Cardiac muscle cell (in vitro differentiated cells and primary cell): ENCODE measurements around the gene MPZL1. TPM values are rescaled to one million over a fixed set of nuclear protein-coding genes. Genes with fewer than 3 reads are reported as not detected.

Source experiments
- DNase-seq, 2 donors: peaks; one replicate each; pipeline versions ENCODE4 v3.0.0 to v3.0.0-alpha.2; 2010 to 2017; ENCODE audit warnings: low read depth in 1 of 2, low spot score in 1 of 2
- H3K27ac ChIP-seq: fragments of 200-600 bp; sonication (generic); 2 replicates; pipeline ENCODE4 v1.5.1; 2016
- H3K27me3 ChIP-seq: fragments of 200-600 bp; sonication (generic); 2 replicates; pipeline ENCODE4 v1.6.0; 2016; ENCODE audit warnings: control low read depth
- H3K36me3 ChIP-seq: fragments of 200-600 bp; sonication (generic); 2 replicates; pipeline ENCODE4 v1.5.1; 2016; ENCODE audit warnings: control low read depth
- H3K4me1 ChIP-seq: fragments of 200-600 bp; sonication (generic); 2 replicates; pipeline ENCODE4 v1.8.1; 2017; ENCODE audit warnings: low read depth, mild to moderate bottlenecking, mixed run types
- H3K4me3 ChIP-seq: fragments of 200-600 bp; sonication (generic); 2 replicates; pipeline ENCODE4 v1.5.1; 2016; ENCODE audit warnings: mild to moderate bottlenecking
- H3K9me3 ChIP-seq: fragments of 200-600 bp; sonication (generic); 2 replicates; pipeline ENCODE4 v1.5.1; 2017; ENCODE audit warnings: low read depth, mild to moderate bottlenecking, control low read depth
- polyA plus RNA-seq: library from polyadenylated mRNA; unstranded; fragments of >200 nt; fragmentation: Nextera tagmentation; extraction: Ambion mirVana; gene quantifications from 2 replicates; pipeline ENCODE4 v1.2.1, GENCODE V29; 2016
- total RNA-seq: library from RNA; depleted of rRNA; stranded (reverse); fragments of >200 nt; gene quantifications from 2 replicates; pipeline ENCODE4 v1.2.3, GENCODE V29; 2016
- TF ChIP-seq, protein P1 (sequence below): IDR thresholded peaks from 2 replicates; pipeline ENCODE4 v1.5.1; 2012; ENCODE audit warnings: low read depth, mild to moderate bottlenecking, low read length

MPZL1 gene
- total and polyA plus RNA-seq, 2 experiments from 2014 or later = 107 to 114 TPM

DNA sequence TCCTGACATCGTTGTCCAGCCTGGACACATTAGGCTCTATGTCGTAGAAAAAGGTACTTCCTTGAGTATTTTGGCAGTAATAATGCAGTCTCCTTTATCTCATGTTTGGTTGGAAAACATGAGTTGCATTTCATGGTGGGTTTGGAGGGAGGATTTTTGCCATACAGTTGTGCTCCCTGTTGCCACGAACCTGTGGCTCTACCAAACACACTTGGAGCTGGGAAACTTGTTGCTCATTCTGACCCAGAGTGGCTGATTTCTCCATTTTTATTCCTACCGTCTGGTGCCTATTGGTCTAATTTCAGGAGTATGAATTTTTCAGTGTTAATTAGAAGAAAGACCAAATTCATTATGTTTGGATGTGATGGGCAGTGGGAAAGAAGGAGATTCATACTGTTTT, 50.7 kb downstream of the MPZL1 start:
- Histone ChIP-seq H3K36me3 (peaks cover 34% of the 10 kb centered on the region), H3K4me3 (no peak overlapping the region), H3K27ac (no peak overlapping the region)

DNA sequence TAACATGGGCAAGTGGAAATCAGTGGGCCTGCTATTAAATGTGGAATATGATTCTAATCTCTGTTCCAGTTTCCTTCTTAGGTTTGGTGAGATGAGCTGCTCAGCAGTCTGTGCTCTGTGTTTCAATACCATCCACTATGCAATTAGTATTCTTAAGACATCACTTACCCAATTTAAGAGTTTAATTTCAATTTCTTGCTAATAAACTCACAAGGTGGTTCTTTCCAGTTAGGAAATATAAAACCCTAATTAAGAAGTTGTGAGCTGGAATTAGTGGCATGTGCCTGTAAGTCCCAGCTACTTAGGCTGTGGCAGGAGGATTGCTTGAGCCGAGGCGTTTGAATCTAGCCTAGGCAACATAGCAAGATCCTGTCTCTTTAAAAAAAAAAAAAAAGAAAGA, 51.7 kb downstream of the MPZL1 start:
- H3K4me3 ChIP-seq = no peak overlapping the region
- no peaks in the 10 kb centered on the region for H3K9me3 ChIP-seq
- H3K27ac ChIP-seq = no peak overlapping the region
- H3K27me3 ChIP-seq = no peaks in the 10 kb centered on the region
- no peaks in the 10 kb centered on the region for H3K4me1 ChIP-seq
- peaks cover 28% of the 10 kb centered on the region for H3K36me3 ChIP-seq
- TF ChIP-seq, protein P1, sequence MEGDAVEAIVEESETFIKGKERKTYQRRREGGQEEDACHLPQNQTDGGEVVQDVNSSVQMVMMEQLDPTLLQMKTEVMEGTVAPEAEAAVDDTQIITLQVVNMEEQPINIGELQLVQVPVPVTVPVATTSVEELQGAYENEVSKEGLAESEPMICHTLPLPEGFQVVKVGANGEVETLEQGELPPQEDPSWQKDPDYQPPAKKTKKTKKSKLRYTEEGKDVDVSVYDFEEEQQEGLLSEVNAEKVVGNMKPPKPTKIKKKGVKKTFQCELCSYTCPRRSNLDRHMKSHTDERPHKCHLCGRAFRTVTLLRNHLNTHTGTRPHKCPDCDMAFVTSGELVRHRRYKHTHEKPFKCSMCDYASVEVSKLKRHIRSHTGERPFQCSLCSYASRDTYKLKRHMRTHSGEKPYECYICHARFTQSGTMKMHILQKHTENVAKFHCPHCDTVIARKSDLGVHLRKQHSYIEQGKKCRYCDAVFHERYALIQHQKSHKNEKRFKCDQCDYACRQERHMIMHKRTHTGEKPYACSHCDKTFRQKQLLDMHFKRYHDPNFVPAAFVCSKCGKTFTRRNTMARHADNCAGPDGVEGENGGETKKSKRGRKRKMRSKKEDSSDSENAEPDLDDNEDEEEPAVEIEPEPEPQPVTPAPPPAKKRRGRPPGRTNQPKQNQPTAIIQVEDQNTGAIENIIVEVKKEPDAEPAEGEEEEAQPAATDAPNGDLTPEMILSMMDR = no peak
- no peak for DNase-seq

More for the DNA sequence above, 50.7 kb downstream of the MPZL1 start:
- no peak for DNase-seq
- Histone ChIP-seq H3K9me3 (no peaks in the 10 kb centered on the region), H3K4me1 (no peaks in the 10 kb centered on the region), H3K27me3 (no peaks in the 10 kb centered on the region)
- TF ChIP-seq, protein P1 = no peak

DNA sequence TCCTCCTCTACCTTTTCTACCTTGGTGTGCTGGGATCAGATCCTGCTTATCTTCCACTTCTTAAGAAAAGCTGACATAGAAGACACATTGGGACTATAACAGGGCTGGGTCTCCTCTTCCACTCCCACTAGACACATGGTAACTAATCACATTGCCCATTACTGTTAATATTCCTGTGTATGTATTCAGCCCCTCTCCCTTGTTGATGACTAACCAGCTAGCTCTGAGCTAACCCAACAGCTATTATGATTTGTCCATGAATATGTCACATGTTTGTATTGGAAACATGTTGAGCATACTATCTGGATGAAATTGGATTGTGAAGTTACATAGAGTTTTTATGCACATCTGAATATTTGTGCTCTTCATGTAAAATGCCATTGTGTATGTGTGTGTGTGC, 52.9 kb downstream of the MPZL1 start:
- H3K27ac ChIP-seq = no peak overlapping the region
- DNase-seq = peak in 1 of 2 donors; percentile 27
- TF ChIP-seq, protein P1 = no peak
- no peaks in the 10 kb centered on the region for H3K9me3 ChIP-seq
- H3K4me3 ChIP-seq = no peak overlapping the region
- H3K4me1 ChIP-seq = no peaks in the 10 kb centered on the region
- no peaks in the 10 kb centered on the region for H3K27me3 ChIP-seq
- peaks cover 26% of the 10 kb centered on the region for H3K36me3 ChIP-seq

DNA sequence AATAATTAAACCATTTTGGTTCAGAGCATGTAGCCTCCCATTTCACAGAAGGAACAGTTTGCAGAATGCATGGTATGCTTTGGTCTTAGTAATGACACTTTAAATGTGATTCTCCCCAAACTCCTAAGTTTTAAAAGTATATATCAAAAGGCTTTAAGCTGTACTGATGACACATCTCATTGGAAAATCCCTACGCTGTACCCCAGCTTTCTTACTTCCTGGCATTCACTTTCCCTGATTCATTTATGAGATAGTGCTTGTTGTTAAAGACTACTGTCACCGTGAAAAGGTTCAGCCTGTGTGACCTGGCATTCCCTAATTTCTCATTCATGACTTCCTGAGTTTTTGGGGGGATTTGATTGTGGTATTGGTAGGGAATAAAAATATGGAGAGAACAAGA, 53.4 kb downstream of the MPZL1 start:
- no peaks in the 10 kb centered on the region for H3K4me1 ChIP-seq
- no peaks in the 10 kb centered on the region for H3K9me3 ChIP-seq
- H3K36me3 ChIP-seq = peaks cover 26% of the 10 kb centered on the region
- no peak overlapping the region for H3K27ac ChIP-seq
- no peaks in the 10 kb centered on the region for H3K27me3 ChIP-seq
- H3K4me3 ChIP-seq = no peak overlapping the region
- TF ChIP-seq, protein P1 = no peak
- DNase-seq = peak in 1 of 2 donors; percentile 22

DNA sequence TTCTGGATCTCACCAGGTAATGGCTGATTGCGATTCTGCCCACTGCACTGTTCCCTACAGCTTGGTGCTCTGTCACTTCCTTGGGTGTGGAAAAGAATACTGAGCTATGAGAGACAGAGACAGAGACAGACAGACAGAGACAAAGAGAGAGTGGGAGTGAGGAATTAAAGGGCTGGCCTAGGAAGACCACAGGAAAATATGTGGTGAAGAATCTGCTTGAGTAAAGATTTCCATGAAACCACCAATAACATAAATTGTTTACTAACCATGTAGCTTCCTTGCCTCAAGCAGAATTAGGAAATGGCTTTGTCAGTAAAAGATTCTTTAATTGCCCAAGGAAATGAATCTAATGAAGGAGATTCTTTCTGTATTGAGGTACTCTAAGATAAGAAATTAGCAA, 54.4 kb downstream of the MPZL1 start:
- Histone ChIP-seq H3K4me1 (no peaks in the 10 kb centered on the region), H3K4me3 (no peak overlapping the region), H3K27me3 (no peaks in the 10 kb centered on the region), H3K36me3 (peaks cover 29% of the 10 kb centered on the region), H3K9me3 (no peaks in the 10 kb centered on the region), H3K27ac (no peak overlapping the region)
- DNase-seq = peak in 1 of 2 donors; percentile 45
- TF ChIP-seq, protein P1 = no peak
